Ramos (cell line): ENCODE results near the gene NLN.
"Not testable (repeated sequence)": the region's sequence is repeated elsewhere in the genome, so short reads cannot be mapped to it uniquely, and the experiment has no call there.

ENCODE experiments used
- in situ Hi-C: fragments of 300-500 bp; cut with MboI; formaldehyde crosslinking; loops from one replicate; pipeline ENCODE4 v1.14.3; 2022; ENCODE audit warnings: low sequenced_read_pairs; ENCODE audit not compliant: unreplicated experiment

NLN gene

GRCh38 chr5:65825408-65826328 lies 103.7 kb downstream of the NLN start:
- in situ Hi-C loops = no loop called here

- in situ Hi-C loops = no loop called here
Observed at GRCh38 chr5:65828022-65828896, 106.3 kb downstream of the NLN start.

GRCh38 chr5:65830856-65831255 lies 108.9 kb downstream of the NLN start:
- in situ Hi-C loops = no loop called here

- in situ Hi-C loops = no loop called here
Observed at GRCh38 chr5:65831276-65831675, 109.3 kb downstream of the NLN start.

GRCh38 chr5:65832152-65832551 lies 110.1 kb downstream of the NLN start:
- in situ Hi-C loops = no loop called here

GRCh38 chr5:65832603-65833228 lies 110.7 kb downstream of the NLN start:
- in situ Hi-C loops = no loop called here

- in situ Hi-C loops = no loop called here
Observed at GRCh38 chr5:65833780-65834179, 111.8 kb downstream of the NLN start.

- in situ Hi-C loops = no loop called here
Observed at GRCh38 chr5:65834306-65834705, 112.3 kb downstream of the NLN start.

GRCh38 chr5:65835191-65835590 lies 113.2 kb downstream of the NLN start:
- in situ Hi-C loops = no loop called here

GRCh38 chr5:65837139-65837538 lies 115.1 kb downstream of the NLN start:
- in situ Hi-C loops = no loop called here

- in situ Hi-C loops = not testable (repeated sequence)
Observed at GRCh38 chr5:65839170-65839569, 117.2 kb downstream of the NLN start.

- in situ Hi-C loops = no loop called here
Observed at GRCh38 chr5:65840071-65840470, 118.1 kb downstream of the NLN start.

- in situ Hi-C loops = not testable (repeated sequence)
Observed at GRCh38 chr5:65844763-65845162, 122.8 kb downstream of the NLN start.

- in situ Hi-C loops = no loop called here
Observed at GRCh38 chr5:65846101-65846500, 124.1 kb downstream of the NLN start.

- in situ Hi-C loops = not testable (repeated sequence)
Observed at GRCh38 chr5:65847019-65847418, 125.0 kb downstream of the NLN start.

- in situ Hi-C loops = not testable (repeated sequence)
Observed at GRCh38 chr5:65849918-65850317, 127.9 kb downstream of the NLN start.

GRCh38 chr5:65854925-65855324 lies 132.9 kb downstream of the NLN start:
- in situ Hi-C loops = no loop called here

GRCh38 chr5:65855766-65856315 lies 133.8 kb downstream of the NLN start:
- in situ Hi-C loops = no loop called here

GRCh38 chr5:65856520-65856919 lies 134.5 kb downstream of the NLN start:
- in situ Hi-C loops = no loop called here

GRCh38 chr5:65858316-65858715 lies 136.3 kb downstream of the NLN start:
- in situ Hi-C loops = no loop called here
